GM12874 (cell line): ENCODE measurements around the gene COMMD8.

Source experiments
- CTCF ChIP-seq: IDR thresholded peaks from 2 replicates; pipeline ENCODE4 v1.5.1; 2011; ENCODE audit warnings: low read depth, mild to moderate bottlenecking, control low read depth, low read length, moderate library complexity; ENCODE audit not compliant: insufficient read depth

Gene COMMD8

DNA sequence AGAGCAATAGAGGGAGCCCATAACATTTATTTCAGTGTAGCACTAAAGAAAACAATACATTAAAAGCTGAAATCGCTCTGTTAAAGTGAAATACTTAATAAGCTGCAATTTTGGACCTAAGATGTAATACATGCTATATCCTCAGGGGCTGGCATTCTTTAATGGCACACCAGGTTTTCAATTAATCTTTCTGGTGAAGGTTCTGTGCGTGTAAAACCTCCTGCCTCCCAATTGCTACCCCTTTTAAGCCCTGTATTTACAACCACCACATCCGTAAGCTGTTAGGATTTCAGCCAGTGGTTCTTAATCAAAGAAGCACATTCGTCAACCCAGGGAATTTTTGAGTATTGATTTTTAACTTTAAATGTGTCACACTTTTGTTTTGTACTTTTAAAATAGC, 7.6 kb upstream of the COMMD8 start:
- no peak for TF ChIP-seq CTCF

GRCh38 chr4:47469951-47470350, 6.4 kb upstream of the COMMD8 start:
- TF ChIP-seq CTCF: no peak

DNA sequence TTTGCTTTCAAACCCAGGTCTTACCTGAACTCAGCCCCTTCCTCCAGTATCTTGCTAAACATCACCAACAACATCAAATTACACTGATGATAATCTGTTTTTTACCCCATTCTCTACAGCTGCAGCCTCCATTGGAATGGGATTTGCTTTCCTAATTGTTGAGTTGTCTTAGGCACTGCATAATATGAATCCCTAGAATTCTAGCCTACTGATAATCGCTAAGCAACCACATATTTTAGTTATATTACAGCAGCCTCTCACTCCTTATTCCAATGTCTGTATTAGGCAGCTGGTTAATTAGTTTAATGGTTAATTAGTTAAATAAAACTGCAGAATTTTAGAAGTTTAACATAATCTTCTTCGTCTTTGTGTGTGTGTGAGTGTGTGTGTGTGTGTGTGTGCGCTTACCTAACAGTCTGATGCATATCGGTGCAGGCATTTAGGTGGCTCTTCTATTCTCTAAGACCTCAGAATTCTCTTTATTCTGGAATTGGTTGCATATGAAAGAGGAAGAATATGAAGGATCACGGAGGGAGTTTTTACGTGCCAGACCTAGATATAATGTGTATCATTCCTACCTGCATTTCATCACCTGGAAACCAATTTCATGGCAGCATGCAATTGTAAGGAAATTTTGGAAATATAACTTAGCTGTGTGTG, 5.3 kb upstream of the COMMD8 start:
- TF ChIP-seq CTCF: no peak

DNA sequence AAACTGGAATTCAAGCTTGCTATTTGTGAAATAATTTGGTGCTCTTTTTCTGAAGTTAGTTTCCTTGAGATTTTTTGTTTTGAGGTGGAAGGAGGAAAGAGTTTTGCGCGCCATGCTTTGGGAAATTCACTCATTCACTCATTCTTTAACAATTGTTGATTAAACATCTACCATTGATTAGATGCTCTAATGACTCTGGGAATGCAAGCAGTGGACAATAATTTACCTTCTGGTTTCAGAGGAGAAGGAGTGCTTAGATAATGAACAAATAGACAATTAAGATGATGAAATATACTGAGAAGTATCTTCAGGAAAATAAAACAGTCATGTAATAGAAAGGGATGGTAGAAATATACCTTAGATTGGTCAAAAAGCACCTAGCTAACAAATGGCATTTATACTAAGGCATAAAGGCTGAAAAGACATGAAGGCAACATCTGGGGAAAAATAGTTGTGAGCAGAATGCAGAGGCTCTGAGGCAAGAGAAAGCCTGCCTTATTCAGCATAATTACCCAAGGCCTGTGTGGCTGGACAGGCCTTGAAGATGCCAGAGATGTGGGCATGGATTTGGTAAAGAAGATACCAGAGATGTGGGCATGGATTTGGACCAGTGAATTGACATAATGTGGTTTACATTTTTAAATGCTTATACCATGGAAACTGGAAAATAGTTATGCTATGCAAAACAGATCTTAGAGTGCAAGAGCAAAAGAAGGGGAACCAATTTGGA, 2.7 kb upstream of the COMMD8 start:
- TF ChIP-seq CTCF: no peak

DNA sequence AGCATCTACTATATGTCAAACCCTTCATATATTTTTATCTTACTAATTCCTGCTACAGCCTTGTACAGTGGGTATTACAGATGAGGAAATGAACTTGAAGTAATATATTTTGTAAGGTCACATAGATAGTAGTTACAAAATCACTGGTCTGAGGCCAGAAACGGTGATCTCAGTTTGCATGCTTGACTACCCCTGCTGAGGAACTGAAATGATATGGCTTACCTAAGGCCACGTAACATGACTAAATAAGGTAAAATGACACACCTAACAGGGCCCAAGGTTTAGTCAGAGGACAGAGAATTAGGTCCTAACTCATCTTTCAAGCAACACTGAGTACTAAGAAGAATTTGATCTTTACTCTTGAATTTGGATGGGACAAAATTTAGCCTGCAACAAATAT, 1.5 kb upstream of the COMMD8 start:
- no peak for TF ChIP-seq CTCF

DNA sequence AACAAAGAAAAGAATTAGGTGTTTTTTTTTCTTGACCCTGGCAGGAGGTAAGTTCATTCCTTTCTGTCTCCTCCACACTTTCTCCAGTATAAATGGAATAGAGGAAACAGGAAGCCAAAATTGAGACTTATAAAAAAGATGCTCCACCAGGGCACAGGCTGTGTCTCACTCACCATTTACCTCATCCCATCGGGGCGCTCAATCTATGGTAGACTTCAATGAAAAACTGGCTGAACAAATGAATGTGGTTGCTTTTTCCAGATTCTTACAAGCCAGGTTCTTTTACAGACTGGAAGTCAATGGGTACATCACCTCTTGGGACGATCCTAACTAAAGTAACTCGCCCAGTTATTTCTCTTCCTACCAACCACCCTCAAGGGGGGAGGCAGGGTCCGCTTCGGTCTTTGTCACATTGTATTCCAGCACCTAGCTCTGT, 685 bp downstream of the COMMD8 start:
- no peak for TF ChIP-seq CTCF

- TF ChIP-seq CTCF: no peak
Observed at GRCh38 chr4:47451657-47452056, 11.8 kb downstream of the COMMD8 start.
